Measurements from ENCODE around the gene CATSPERE. TPM values are rescaled to one million over a fixed set of nuclear protein-coding genes. Genes with fewer than 3 reads are reported as not detected.

The CATSPERE gene
- total and polyA plus RNA-seq, 10 donors = 0.50 to 4.0 (median 1.1) TPM

- Histone ChIP-seq H3K4me1 (no peaks in the 10 kb centered on the region), H3K27me3 (replicated peaks in 1 of 7) (no peaks in the 10 kb centered on the region), H3K4me3 (no peak overlapping the region), H3K36me3 (no peaks in the 10 kb centered on the region), H3K9me3 (no peaks in the 10 kb centered on the region), H3K27ac (no peak overlapping the region)
- no peak for DNase-seq
- TF ChIP-seq POLR2AphosphoS5 (IDR thresholded peaks at IDR 0.05) (no peak), CTCF (IDR thresholded peaks at IDR 0.05 in 8 of 11, conservative IDR thresholded peaks at IDR 0.05 in 3 of 11) (no peak), POLR2A (IDR thresholded peaks at IDR 0.05) (no peak)
- intact Hi-C loops (cut with DNase I; ENCODE audit: low total_unique reads) = no loop called here
These were observed 178.5 kb downstream of the CATSPERE start for GRCh38 chr1:244639561-244639960.

- no peaks in the 10 kb centered on the region for H3K27me3 ChIP-seq (replicated peaks in 1 of 7)
- H3K9me3 ChIP-seq = no peaks in the 10 kb centered on the region
- H3K4me1 ChIP-seq = no peaks in the 10 kb centered on the region
- no peaks in the 10 kb centered on the region for H3K36me3 ChIP-seq
- WGBS, 5 donors = 88 to 96% (median 91%) methylated on average over 6 of the region's 6 CpGs
- intact Hi-C loops (cut with DNase I; ENCODE audit: low total_unique reads) = no loop called here
- no peak for DNase-seq
- no peak for TF ChIP-seq CTCF (IDR thresholded peaks at IDR 0.05 in 8 of 11, conservative IDR thresholded peaks at IDR 0.05 in 3 of 11)
- TF ChIP-seq POLR2A (IDR thresholded peaks at IDR 0.05) = no peak
- TF ChIP-seq POLR2AphosphoS5 (IDR thresholded peaks at IDR 0.05) = no peak
- no peak overlapping the region for H3K4me3 ChIP-seq
- H3K27ac ChIP-seq = no peak overlapping the region
These were observed 179.8 kb downstream of the CATSPERE start for GRCh38 chr1:244640917-244641316.

DNA sequence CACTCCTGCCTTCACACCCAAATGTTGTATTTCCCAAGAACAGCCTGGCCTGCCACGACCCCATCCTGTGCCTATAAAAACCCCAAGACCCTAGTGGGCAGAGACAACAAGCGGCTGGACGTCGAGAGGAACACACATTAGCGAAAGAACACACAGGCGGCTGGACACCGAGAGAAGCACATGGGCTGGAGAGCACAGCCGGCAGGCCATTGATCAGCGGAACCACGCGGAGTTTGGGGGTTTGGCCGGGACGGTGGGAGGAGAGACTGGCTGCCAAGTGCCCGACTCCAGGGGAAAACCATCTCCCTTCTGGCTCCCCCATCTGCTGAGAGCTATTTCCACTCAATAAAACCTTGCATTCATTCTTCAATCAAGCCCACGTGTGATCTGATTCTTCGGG is 181.5 kb downstream of the CATSPERE start:
- 85 to 95% (median 89%) methylated on average over 16 of the region's 16 CpGs for WGBS, 5 donors
- no peaks in the 10 kb centered on the region for H3K27me3 ChIP-seq (replicated peaks in 1 of 7)
- H3K9me3 ChIP-seq = no peaks in the 10 kb centered on the region
- no peak overlapping the region for H3K27ac ChIP-seq
- intact Hi-C loops (cut with DNase I; ENCODE audit: low total_unique reads) = no loop called here
- no peak for DNase-seq
- TF ChIP-seq POLR2A (IDR thresholded peaks at IDR 0.05) = no peak
- no peak for TF ChIP-seq POLR2AphosphoS5 (IDR thresholded peaks at IDR 0.05)
- no peak for TF ChIP-seq CTCF (IDR thresholded peaks at IDR 0.05 in 8 of 11, conservative IDR thresholded peaks at IDR 0.05 in 3 of 11)
- no peaks in the 10 kb centered on the region for H3K4me1 ChIP-seq
- no peaks in the 10 kb centered on the region for H3K36me3 ChIP-seq
- no peak overlapping the region for H3K4me3 ChIP-seq

DNA sequence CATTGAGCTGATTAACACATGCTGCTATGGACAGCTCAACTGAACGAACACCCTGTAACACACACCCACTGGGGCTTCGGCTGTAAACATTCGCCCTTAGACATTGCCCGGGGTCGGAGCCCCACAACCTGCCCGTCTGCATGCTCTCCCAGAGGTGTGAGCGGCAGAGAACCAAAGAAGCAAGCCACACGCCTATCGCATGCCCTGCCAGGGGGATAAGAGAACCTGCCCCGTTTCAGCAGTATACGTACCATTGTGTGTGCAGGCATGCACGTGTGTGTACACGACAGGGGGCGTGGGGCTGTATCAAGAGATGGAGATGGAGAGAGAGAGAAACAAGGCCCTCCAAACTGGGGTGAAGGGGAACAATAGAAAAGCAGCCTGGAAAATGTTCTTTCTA is 181.9 kb downstream of the CATSPERE start:
- Histone ChIP-seq H3K27ac (no peak overlapping the region), H3K36me3 (no peaks in the 10 kb centered on the region), H3K4me3 (no peak overlapping the region), H3K4me1 (no peaks in the 10 kb centered on the region), H3K9me3 (no peaks in the 10 kb centered on the region), H3K27me3 (replicated peaks in 1 of 7) (no peaks in the 10 kb centered on the region)
- TF ChIP-seq POLR2AphosphoS5 (IDR thresholded peaks at IDR 0.05) = no peak
- TF ChIP-seq CTCF (IDR thresholded peaks at IDR 0.05 in 8 of 11, conservative IDR thresholded peaks at IDR 0.05 in 3 of 11) = no peak
- TF ChIP-seq POLR2A (IDR thresholded peaks at IDR 0.05) = no peak
- intact Hi-C loops (cut with DNase I; ENCODE audit: low total_unique reads) = no loop called here
- no peak for DNase-seq
- 93 to 97% (median 95%) methylated on average over 13 to 14 of the region's 14 CpGs for WGBS, 5 donors
